Mesenchymal stem cell (in vitro differentiated cells and primary cell): ENCODE measurements around the gene NOSTRIN.
A peak's percentile ranks its signal among the peaks of the same experiment; 100 is the strongest.

ENCODE experiments used
- DNase-seq: peaks from one replicate; pipeline ENCODE4 v3.0.0-alpha.2; 2013
- H2AFZ ChIP-seq: one replicate; pipeline ENCODE4 v1.6.1; 2013; ENCODE audit warnings: low read depth, mild to moderate bottlenecking, control low read depth, inconsistent platforms, low read length, moderate library complexity
- H2AK5ac ChIP-seq: 2 replicates; pipeline ENCODE4 v1.6.1; 2013; ENCODE audit warnings: low read length, moderate library complexity, mild to moderate bottlenecking, inconsistent platforms; ENCODE audit not compliant: severe bottlenecking
- H2BK120ac ChIP-seq: one replicate; pipeline ENCODE4 v1.6.1; 2013; ENCODE audit warnings: low read depth, mild to moderate bottlenecking, inconsistent platforms, low read length, moderate library complexity
- H2BK12ac ChIP-seq, 2 experiments: one replicate each; pipeline ENCODE4 v1.6.1; 2013; ENCODE audit warnings: inconsistent platforms in 2 of 2, low read length in 2 of 2, mild to moderate bottlenecking in 2 of 2, moderate library complexity in 2 of 2, control low read depth in 1 of 2
- H2BK15ac ChIP-seq: one replicate; pipeline ENCODE4 v1.6.1; 2013; ENCODE audit warnings: mild to moderate bottlenecking, low read depth, inconsistent platforms; ENCODE audit not compliant: poor library complexity, severe bottlenecking
- H2BK5ac ChIP-seq: 2 replicates; pipeline ENCODE4 v1.6.1; 2013; ENCODE audit warnings: low read depth, mild to moderate bottlenecking, low read length, control low read depth, inconsistent platforms; ENCODE audit not compliant: poor library complexity, severe bottlenecking
- H3K14ac ChIP-seq, 2 experiments: one replicate each; pipeline ENCODE4 v1.6.1; 2013; ENCODE audit warnings: inconsistent platforms in 2 of 2, low read length in 2 of 2, control low read depth in 1 of 2, mild to moderate bottlenecking in 1 of 2, moderate library complexity in 1 of 2
- H3K18ac ChIP-seq, 2 experiments: one replicate each; pipeline ENCODE4 v1.6.1; 2013; ENCODE audit warnings: inconsistent platforms in 2 of 2, low read length in 2 of 2, control low read depth in 1 of 2, low read depth in 1 of 2, mild to moderate bottlenecking in 1 of 2
- H3K23ac ChIP-seq, 2 experiments: one replicate each; pipeline ENCODE4 v1.6.1; 2013; ENCODE audit warnings: inconsistent platforms in 2 of 2, low read length in 2 of 2, mild to moderate bottlenecking in 2 of 2, moderate library complexity in 2 of 2, control low read depth in 1 of 2
- H3K27ac ChIP-seq: 2 replicates; pipeline ENCODE4 v1.5.1; 2013; ENCODE audit warnings: mild to moderate bottlenecking, moderate library complexity, low read length, control low read depth, inconsistent platforms; ENCODE audit not compliant: poor library complexity, severe bottlenecking
- H3K27me3 ChIP-seq, 2 experiments: 2 replicates each; pipeline versions ENCODE4 v1.6.1 to v1.7.0; 2013; ENCODE audit warnings: low read length in 2 of 2, mild to moderate bottlenecking in 2 of 2, moderate library complexity in 2 of 2, control low read depth in 1 of 2, inconsistent platforms in 1 of 2; ENCODE audit not compliant: control insufficient read depth in 1 of 2, insufficient read depth in 1 of 2
- H3K36me3 ChIP-seq, 2 experiments: 2 replicates each; pipeline versions ENCODE4 v1.6.1 to v1.7.0; 2013; ENCODE audit warnings: low read length in 2 of 2, control low read depth in 1 of 2, inconsistent platforms in 1 of 2, low read depth in 1 of 2, mild to moderate bottlenecking in 1 of 2; ENCODE audit not compliant: insufficient read depth in 2 of 2, control insufficient read depth in 1 of 2
- H3K4ac ChIP-seq, 2 experiments: one replicate each; pipeline ENCODE4 v1.6.1; 2013; ENCODE audit warnings: inconsistent platforms in 2 of 2, low read length in 2 of 2, mild to moderate bottlenecking in 2 of 2, moderate library complexity in 2 of 2, control low read depth in 1 of 2, low read depth in 1 of 2
- H3K4me1 ChIP-seq: 2 replicates; pipeline ENCODE4 v1.6.1; 2013; ENCODE audit warnings: low read depth, low read length, control low read depth; ENCODE audit not compliant: control insufficient read depth, insufficient read depth
- H3K4me2 ChIP-seq: 2 replicates; pipeline ENCODE4 v1.6.1; 2013; ENCODE audit warnings: low read length, mild to moderate bottlenecking, inconsistent platforms; ENCODE audit not compliant: poor library complexity, severe bottlenecking
- H3K4me3 ChIP-seq, 2 experiments: 2 replicates each; pipeline versions ENCODE4 v1.5.1 to v1.7.0; 2013; ENCODE audit warnings: low read length in 2 of 2, mild to moderate bottlenecking in 2 of 2, control low read depth in 1 of 2, low read depth in 1 of 2; ENCODE audit not compliant: insufficient read depth in 1 of 2
- H3K79me1 ChIP-seq: replicated peaks from 2 replicates; pipeline ENCODE4 v1.6.1; 2013; ENCODE audit warnings: mild to moderate bottlenecking, control low read depth, low read length, inconsistent platforms; ENCODE audit not compliant: poor library complexity, severe bottlenecking
- H3K9ac ChIP-seq: 2 replicates; pipeline ENCODE4 v1.7.0; 2013; ENCODE audit warnings: mild to moderate bottlenecking, low read length, moderate library complexity
- H3K9me3 ChIP-seq: 2 replicates; pipeline ENCODE4 v1.7.0; 2013; ENCODE audit warnings: mild to moderate bottlenecking, low read length; ENCODE audit not compliant: control insufficient read depth
- H4K8ac ChIP-seq: one replicate; pipeline ENCODE4 v1.6.1; 2013; ENCODE audit warnings: inconsistent platforms, mild to moderate bottlenecking, low read length, moderate library complexity
- H4K91ac ChIP-seq: one replicate; pipeline ENCODE4 v1.6.1; 2013; ENCODE audit warnings: mild to moderate bottlenecking, low read length, inconsistent platforms
- WGBS: methylation state at CpG from one replicate; pipeline ENCODE4 v1.1.7; 2013; ENCODE audit warnings: mixed read lengths; 5-methylcytosine and 5-hydroxymethylcytosine counted together

The NOSTRIN gene

DNA sequence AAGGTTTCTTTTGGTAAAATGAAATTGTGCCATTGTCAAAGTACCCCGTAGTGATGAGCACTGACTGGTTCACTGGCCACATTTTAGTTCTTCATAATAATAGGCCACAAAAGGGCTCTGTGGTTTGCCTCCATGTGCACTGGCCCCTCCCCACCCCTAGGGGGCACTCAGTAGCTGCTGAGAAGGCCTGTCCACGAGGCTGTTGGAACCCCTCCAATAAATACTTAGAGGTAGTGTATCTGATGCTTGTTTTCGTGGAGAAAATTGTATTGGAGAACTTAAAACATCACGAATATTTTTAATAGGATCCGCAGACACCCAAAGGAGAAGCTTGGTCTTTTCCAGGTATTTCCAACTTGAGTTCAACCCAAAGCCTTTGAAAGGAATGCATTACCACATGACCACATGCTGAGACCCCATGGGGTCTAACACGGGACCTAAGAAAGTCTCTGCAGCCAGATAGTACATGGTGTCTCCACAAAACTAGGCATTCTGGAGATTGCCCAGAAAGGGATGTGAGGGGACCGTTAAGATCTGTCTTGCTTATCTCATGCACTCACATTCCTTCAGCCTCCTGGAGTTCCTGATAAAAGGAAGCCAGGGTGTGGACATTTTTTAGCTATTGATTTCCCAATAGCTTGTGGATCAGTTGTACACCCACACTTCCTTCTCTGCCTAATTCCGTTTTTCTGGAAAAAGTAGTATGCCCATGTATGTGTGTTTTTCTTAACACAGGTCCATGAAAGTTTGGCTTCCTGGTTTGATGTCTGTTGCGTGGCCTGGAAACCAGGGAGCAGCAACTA lies 28.5 kb upstream of the NOSTRIN start:
- Histone ChIP-seq H2BK12ac (no peak overlapping the region), H2AK5ac (no peak overlapping the region), H2BK120ac (no peak overlapping the region), H3K18ac (no peak overlapping the region), H4K8ac (no peak overlapping the region), H3K4me1 (no peaks in the 10 kb centered on the region), H2BK15ac (no peak overlapping the region), H2AFZ (no peak overlapping the region), H3K27ac (no peak overlapping the region), H2BK5ac (no peak overlapping the region), H3K36me3 (no peaks in the 10 kb centered on the region), H3K9me3 (no peaks in the 10 kb centered on the region), H4K91ac (no peak overlapping the region), H3K27me3 (no peaks in the 10 kb centered on the region), H3K23ac (no peak overlapping the region), H3K4me2 (no peak overlapping the region), H3K9ac (no peak overlapping the region), H3K14ac (no peak overlapping the region), H3K4me3 (no peak overlapping the region), H3K79me1 (no peaks in the 10 kb centered on the region), H3K4ac (no peak overlapping the region)
- peak; percentile 67 for DNase-seq
- 72% methylated on average over 8 of the region's 9 CpGs for WGBS

DNA sequence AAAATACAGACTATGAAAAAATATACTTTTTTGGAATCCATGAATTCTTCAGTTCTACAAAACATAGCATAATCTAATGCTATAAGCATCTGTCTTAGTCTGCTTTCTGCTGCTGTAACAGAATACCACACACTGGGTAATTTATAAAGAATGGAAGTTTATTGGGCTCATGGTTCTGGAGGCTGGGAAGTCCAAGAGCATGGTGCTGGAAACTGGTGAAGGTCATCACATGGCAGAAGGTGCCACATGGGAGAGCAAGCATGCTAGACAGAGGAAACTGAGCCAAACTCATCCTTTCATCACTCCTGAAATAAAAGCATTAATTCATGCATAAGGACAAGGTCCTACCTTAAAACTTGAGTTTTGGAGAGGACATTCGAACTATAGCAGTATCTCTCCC lies 26.6 kb upstream of the NOSTRIN start:
- Histone ChIP-seq H2AK5ac (no peak overlapping the region), H4K91ac (no peak overlapping the region), H3K9ac (no peak overlapping the region), H3K27me3 (no peaks in the 10 kb centered on the region), H2BK5ac (no peak overlapping the region), H3K27ac (no peak overlapping the region), H3K4ac (no peak overlapping the region), H3K4me1 (no peaks in the 10 kb centered on the region), H2AFZ (no peak overlapping the region), H3K18ac (no peak overlapping the region), H2BK12ac (no peak overlapping the region), H3K79me1 (no peaks in the 10 kb centered on the region), H3K36me3 (no peaks in the 10 kb centered on the region), H2BK120ac (no peak overlapping the region), H3K9me3 (no peaks in the 10 kb centered on the region), H3K4me2 (no peak overlapping the region), H2BK15ac (no peak overlapping the region), H3K4me3 (no peak overlapping the region), H3K23ac (no peak overlapping the region), H3K14ac (no peak overlapping the region), H4K8ac (no peak overlapping the region)
- no peak for DNase-seq
- WGBS, result 94% methylated on average over 1 of the region's 1 CpG

DNA sequence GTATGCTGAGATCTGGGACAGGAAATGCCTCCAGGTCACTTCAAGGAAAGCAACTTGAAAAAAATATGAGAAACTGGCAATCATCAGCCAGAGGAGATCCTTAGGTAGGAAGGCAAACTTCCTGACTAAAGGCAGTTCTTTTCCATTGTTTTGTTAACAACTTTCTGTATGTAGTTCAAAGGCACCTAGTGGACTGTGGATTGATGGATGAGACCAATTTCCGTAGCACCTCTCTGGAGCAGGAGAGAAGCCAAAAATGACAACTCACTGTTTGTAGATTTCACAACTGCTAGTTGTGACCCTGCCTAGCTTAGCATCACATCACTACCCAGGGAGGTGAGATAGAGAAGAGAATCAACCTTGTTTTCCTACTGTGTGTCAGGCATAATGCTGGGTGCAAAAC lies 21.8 kb upstream of the NOSTRIN start:
- H2BK15ac ChIP-seq, result no peak overlapping the region
- no peak for DNase-seq
- peak overlapping the region; percentile 6 for H3K27ac ChIP-seq
- H3K36me3 ChIP-seq, result no peaks in the 10 kb centered on the region
- no peaks in the 10 kb centered on the region for H3K4me1 ChIP-seq
- no peak overlapping the region for H3K4me2 ChIP-seq
- no peak overlapping the region for H3K18ac ChIP-seq
- no peak overlapping the region for H2BK120ac ChIP-seq
- H3K9ac ChIP-seq, result no peak overlapping the region
- H3K79me1 ChIP-seq, result no peaks in the 10 kb centered on the region
- WGBS, result 86% methylated on average over 1 of the region's 1 CpG
- no peak overlapping the region for H3K14ac ChIP-seq
- H3K4me3 ChIP-seq, result no peak overlapping the region
- no peak overlapping the region for H2AK5ac ChIP-seq
- no peak overlapping the region for H4K8ac ChIP-seq
- H2BK12ac ChIP-seq, result no peak overlapping the region
- H3K27me3 ChIP-seq, result no peaks in the 10 kb centered on the region
- no peak overlapping the region for H2BK5ac ChIP-seq
- H4K91ac ChIP-seq, result no peak overlapping the region
- no peak overlapping the region for H3K23ac ChIP-seq
- H2AFZ ChIP-seq, result no peak overlapping the region
- no peaks in the 10 kb centered on the region for H3K9me3 ChIP-seq
- H3K4ac ChIP-seq, result no peak overlapping the region

DNA sequence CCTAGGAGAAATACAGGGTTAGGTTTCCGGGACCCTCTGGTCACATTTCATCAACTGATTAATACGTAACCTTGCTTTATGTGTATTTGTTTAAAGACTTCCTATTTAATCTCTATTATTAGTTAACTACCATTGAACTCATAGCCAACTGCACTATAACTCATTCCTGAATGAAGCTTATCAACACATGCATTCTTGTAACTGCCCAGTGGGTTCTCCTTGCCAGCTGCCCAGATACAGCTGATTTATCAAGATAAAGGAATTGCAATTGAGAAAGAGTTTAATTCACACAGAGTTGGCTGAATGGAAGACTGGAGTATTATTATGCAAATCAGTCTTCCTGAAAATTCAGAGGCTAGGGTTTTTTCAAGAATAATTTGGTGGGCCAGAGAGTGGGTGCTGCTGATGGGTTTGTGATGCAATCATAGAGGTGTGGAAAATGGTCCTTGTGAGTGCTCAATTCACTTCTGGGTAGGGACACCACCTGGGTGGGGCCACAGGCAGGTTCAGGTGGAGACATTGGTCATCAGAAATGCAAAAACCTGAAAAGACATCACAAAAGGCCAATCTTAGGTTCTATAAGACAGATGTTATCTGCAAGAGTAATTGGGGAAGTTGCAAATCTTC lies 21.1 kb upstream of the NOSTRIN start:
- no peak for DNase-seq
- no peak overlapping the region for H3K4ac ChIP-seq
- H3K36me3 ChIP-seq, result no peaks in the 10 kb centered on the region
- no peaks in the 10 kb centered on the region for H3K4me1 ChIP-seq
- no peak overlapping the region for H2BK5ac ChIP-seq
- H2BK15ac ChIP-seq, result no peak overlapping the region
- H3K27ac ChIP-seq, result peak overlapping the region; percentile 6
- no peaks in the 10 kb centered on the region for H3K9me3 ChIP-seq
- no peak overlapping the region for H3K4me2 ChIP-seq
- no peak overlapping the region for H3K9ac ChIP-seq
- 100% methylated on average over 1 of the region's 2 CpGs for WGBS
- no peak overlapping the region for H3K4me3 ChIP-seq
- no peak overlapping the region for H2BK12ac ChIP-seq
- H3K79me1 ChIP-seq, result no peaks in the 10 kb centered on the region
- no peak overlapping the region for H2AFZ ChIP-seq
- no peak overlapping the region for H3K23ac ChIP-seq
- no peak overlapping the region for H3K14ac ChIP-seq
- H3K18ac ChIP-seq, result no peak overlapping the region
- no peak overlapping the region for H4K91ac ChIP-seq
- no peak overlapping the region for H2BK120ac ChIP-seq
- peaks cover 0 to 1% of the 10 kb centered on the region in 2 experiments for H3K27me3 ChIP-seq
- H4K8ac ChIP-seq, result no peak overlapping the region
- no peak overlapping the region for H2AK5ac ChIP-seq
